ENCODE measurements around the gene IPO11.

DNA sequence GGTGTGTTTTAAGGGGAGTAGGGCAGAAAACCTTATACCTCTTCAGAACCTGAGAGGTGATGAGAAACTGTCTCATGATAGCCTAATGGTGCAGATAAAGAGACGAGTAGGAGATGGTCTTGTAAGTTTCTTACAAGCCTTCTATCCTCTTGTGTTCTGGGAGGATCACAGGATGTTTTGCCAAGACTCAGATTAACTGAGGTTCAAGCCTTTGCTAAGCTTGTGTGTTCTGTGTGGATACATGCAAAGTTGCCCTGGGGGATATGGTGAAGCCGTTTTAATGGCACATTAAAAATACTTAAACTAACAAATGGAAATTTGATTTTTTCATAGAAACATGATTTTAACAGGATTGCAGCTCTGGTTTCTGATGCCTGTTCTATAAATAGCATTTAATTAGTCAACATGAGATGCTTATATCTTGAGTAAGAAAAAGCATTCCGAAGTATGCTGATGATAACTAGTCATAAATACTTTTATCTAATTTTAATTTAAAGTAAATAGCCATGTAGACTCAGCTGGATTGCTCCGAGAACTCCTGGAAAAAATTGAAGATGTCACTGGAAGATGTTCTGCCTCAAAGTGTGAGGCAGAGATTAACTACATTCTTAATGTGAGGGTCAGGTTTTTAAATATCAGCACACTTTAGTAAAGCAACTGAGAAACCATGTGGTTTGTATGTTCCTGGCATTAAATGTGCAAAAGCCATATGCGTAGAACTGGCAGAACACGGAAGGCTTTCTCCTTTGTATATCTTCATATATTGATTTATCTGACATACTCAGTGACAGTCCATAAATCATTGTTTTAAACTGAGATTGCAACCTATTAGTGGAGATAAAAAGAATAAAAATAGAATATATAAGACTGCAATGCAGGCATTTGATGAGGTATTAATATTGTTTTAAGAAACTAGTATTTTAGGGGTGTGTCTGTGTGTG lies 53.7 kb downstream of the IPO11 start:
- TF ChIP-seq, protein P1, sequence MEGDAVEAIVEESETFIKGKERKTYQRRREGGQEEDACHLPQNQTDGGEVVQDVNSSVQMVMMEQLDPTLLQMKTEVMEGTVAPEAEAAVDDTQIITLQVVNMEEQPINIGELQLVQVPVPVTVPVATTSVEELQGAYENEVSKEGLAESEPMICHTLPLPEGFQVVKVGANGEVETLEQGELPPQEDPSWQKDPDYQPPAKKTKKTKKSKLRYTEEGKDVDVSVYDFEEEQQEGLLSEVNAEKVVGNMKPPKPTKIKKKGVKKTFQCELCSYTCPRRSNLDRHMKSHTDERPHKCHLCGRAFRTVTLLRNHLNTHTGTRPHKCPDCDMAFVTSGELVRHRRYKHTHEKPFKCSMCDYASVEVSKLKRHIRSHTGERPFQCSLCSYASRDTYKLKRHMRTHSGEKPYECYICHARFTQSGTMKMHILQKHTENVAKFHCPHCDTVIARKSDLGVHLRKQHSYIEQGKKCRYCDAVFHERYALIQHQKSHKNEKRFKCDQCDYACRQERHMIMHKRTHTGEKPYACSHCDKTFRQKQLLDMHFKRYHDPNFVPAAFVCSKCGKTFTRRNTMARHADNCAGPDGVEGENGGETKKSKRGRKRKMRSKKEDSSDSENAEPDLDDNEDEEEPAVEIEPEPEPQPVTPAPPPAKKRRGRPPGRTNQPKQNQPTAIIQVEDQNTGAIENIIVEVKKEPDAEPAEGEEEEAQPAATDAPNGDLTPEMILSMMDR (conservative IDR thresholded peaks at IDR 0.05; ENCODE audit: low read length) = no peak
- no peak for TF ChIP-seq EZH2phosphoT487 (IDR thresholded peaks at IDR 0.05; ENCODE audit: borderline replicate concordance)

All from Loucy (cell line).